Measurements from ENCODE around the gene CPLX1.
"Not testable (repeated sequence)": the region's sequence is repeated elsewhere in the genome, so short reads cannot be mapped to it uniquely, and the experiment has no call there.

CPLX1 gene

DNA sequence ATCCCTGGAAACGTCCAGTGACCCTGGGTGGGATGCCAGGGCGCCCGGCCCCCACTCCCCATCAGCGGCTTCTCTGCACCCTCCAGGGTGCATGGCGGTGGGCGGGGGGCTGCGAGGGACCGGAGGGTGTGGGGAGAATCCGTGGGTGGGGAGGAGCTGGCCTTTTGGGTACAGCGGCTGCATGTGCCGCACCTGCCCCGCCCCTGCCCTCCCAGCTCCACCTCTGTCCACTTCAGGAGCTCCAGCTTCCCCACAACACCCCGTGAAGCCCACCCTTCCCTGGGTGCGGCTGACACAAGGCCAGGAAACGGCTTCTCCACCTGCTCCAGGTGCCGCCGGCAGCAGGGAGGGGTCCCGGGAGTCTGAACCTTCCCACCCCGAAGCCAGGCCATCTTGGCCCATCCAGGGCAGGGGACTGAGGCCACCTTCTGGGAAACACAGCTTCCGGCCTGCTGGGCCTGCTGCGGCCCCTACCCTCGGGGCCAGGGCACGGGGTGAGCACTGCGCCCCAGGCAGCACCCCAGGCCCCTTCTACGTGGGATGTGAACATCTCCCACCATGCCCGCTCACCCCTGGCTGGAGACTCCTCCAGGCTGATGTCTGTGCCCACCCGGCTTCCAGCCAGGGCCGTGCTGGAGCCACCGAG is 34.6 kb downstream of the CPLX1 start:
- no peak for DNase-seq

DNA sequence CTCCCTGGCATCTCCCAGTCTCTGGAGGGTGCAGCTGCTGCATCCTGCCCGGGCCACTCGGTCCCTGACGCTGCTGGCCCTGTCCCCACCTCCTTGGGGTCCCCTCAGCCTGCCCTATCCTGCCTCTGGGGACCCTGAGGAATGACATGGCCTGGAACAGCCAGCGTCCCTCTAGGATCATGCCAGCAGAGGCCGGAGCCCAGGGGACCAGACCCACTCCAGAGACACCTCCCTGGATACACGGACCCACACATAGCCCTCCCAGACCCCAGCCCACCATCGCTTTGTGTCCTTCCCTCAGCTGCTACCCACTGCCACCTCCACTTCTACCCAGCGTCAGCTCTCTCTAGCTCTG is 35.5 kb downstream of the CPLX1 start:
- no peak for DNase-seq

DNA sequence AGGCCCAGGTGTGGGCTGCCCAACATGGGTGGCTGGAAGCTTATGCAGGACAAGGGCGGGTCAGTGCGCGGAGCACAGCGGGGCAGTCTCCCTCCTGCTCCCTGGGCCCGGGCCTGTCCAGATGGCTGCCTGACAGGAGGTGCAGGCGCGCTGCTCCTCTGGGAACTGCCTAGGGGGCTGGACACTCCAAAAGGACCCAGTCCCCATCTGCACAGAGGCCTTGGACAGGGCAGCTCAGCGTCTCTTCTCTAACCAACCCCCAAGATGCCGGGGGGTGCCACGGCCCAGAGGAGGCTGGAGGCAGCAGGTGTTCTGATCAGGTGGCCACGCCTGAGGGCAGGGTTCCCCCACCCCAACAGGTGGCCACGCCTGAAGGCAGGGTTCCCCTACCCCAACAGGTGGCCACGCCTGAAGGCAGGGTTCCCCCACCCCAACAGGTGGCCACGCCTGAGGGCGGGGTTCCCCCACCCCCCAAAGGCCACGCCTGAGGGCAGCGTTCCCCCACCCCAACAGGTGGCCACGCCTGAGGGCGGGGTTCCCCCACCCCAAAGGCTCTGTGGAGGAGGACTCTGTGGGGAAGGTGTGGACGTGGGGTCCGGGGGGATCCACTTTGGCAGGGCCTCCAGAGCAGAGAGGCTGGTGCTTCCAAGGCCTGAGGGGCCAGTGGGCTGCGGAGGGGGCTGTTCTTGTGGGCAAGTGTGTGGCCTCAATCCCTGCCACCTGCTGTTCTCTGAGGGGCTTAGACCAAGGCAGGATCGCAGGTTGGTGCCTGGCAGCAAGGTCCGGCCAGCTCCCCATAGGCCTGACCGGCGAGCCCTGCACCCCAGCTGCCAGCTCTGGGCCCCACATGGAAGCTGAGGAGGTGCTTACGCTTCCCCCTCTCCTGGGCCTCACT is 36.1 kb downstream of the CPLX1 start:
- no peak for DNase-seq

DNA sequence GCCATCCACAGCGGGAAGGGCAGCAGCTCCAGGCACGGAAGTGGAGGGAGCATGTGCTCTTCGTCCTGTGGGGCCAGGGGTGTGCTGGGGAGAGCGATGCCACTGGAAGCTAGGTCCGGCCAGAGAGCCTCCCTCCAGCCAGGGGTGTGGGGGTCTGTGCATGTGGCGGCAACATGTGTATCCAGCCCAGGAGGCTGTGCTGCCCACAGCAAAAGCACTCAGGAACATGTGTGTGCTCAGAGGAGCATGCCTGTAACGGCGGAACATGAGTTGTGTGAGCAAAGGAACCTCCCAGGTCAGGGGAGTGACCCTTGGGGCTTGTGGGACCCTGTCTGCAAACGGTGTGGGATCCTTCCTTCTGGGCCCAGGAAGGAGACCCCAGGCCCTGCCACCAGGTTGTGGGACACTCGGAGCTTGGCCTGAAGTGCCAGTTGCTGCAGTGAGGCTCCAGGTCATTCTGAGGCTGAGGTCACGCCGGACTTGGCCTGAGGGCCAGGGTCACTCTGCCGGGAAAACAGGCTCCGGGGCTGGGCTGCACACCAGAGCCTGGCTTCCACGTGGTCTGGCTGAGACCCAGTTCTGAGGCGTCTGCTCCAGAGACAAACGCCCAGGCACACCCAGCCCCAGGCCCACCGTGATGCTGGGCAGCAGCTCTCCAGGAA is 37.2 kb downstream of the CPLX1 start:
- no peak for DNase-seq

DNA sequence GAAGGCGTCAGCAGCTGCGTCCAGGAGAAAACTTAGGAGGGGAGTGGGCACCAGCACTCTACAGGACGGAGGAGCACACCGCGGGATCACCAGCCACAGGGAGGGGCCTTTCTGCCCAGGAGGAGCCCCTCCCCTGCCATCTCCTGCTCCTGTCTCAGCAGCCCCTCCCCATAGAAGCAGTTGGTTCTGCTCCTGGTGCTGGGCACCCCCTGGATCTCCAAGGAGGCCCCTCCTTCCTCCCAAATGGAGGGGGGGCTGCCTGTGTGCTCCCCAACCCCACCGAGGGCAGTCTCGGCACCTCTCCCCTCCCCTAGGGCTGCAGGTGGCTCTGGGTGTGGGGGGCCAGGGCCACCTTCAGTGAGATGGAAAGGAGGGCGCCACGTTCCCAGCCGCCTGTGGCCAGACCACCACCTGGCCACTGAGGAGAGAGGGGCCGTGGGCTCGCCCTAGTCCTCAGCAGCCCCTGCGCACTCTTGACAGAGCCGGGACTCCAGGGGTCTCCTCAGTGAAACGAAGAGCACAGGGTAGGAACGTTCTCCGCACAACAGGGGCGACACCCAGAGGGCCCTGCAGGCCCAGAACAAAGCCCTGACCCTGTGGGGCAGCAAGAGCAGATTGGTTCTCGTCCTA is 37.8 kb downstream of the CPLX1 start:
- no peak for DNase-seq

DNA sequence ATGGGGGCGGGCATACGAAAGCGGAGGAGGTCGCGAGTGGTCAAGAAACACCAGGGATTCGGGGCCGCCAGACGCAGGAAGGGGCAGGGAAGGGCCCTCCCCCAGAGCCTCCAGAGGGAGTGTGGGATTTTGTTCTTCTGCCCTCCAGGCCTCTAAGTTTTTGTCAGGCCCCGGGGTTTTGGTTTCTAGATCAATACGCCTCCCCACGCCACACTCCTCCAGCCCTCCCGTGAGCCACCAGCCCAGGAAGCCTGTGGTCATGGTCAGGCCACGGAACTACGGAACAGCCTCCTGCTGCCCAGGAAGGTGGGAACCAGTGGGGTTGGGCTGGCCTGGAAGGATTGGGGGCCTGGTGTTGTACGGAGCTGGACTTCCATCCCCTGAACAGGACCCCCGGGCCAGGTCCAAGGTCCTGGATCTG is 38.4 kb downstream of the CPLX1 start:
- no peak for DNase-seq

DNA sequence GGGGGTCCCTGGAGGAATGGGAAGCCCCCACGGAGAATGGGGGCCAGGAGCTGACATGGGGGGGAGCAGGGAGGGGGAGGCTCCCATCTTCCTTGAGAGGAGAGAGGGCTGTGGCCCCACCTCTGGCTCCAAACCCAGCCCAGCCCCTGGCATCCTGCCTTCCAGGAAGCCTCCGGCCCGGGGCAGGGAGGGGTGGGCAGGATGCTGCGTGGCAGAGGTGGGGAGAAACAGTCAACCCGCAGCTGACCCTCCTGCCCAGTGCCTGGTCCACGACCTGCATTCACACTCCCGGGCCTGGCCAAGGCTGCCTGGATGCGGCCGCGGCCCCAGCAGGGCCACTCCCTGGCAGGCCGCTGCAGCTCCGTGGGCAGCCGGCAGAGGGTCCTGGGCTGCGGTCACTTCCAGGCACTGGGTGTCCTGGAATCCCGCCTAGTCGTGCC is 39.0 kb downstream of the CPLX1 start:
- DNase-seq: no peak

DNA sequence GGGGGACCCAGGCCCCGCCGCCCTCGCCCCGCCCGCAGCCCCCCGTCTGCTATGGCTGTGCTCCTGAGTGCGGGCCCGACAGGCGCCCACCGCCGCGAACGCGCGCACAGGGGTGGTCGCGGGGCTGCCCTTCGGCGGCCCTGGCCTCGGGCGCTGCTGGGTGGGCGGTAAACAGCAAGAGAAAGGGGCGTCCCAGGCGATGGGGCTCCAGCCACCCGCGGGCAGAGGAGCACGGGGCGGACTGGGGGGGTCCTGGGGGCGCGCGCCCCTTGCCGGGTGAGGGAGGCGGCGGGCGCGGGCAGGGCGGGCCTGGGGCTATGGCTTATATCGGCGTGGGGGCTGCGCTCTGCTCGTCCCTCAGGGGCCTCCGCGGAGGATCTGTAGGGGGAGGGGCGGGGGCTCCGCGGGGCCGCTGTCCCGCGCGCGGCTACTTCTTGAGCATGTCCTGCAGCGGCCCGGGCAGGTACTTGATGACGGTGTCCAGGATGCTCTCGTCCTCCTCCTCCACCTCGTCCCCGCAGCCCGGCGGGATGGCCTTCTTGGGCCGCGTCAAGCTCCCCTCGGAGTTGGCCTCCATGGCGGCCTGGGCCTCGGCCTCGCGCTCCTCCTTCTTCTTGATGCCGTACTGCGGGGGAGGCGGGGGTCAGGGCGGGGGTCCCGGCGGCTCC is 39.7 kb downstream of the CPLX1 start:
- no peak for DNase-seq

DNA sequence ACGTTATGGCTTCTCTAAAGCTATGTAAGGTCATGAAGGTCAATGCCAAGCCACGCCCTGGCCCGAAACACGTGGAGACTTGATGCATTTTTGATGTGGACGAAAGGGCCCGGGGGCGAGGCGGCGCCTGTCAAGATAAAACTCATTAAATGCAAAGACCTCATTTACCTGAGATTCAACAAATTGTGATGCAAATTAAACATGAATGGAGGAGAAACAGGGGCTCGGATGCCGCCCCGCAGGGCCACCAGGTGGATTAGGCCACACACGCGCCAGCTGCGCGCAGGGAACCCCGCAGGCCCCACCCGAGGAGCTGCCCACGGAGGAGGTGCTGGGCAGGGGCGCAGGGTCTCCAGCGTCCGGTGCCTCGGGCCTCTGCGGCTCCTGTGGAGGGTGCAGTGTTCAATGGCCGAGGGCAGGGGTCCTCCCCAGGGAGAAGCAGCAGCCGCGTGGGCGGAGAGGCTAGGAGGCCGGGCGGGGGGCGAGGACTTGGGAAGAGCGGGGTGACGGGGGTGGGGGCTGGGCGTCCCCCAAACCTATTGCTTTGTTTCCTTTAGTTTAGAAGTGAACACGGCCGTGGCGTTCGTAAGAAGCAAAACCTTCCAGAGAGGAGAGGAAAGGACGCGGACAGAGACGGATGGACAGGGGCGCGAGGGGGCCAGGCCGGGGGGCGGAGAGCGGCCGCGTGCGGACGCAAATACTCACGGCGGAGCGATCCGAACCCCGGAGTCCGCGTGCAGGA is 40.4 kb downstream of the CPLX1 start:
- no peak for DNase-seq

DNA sequence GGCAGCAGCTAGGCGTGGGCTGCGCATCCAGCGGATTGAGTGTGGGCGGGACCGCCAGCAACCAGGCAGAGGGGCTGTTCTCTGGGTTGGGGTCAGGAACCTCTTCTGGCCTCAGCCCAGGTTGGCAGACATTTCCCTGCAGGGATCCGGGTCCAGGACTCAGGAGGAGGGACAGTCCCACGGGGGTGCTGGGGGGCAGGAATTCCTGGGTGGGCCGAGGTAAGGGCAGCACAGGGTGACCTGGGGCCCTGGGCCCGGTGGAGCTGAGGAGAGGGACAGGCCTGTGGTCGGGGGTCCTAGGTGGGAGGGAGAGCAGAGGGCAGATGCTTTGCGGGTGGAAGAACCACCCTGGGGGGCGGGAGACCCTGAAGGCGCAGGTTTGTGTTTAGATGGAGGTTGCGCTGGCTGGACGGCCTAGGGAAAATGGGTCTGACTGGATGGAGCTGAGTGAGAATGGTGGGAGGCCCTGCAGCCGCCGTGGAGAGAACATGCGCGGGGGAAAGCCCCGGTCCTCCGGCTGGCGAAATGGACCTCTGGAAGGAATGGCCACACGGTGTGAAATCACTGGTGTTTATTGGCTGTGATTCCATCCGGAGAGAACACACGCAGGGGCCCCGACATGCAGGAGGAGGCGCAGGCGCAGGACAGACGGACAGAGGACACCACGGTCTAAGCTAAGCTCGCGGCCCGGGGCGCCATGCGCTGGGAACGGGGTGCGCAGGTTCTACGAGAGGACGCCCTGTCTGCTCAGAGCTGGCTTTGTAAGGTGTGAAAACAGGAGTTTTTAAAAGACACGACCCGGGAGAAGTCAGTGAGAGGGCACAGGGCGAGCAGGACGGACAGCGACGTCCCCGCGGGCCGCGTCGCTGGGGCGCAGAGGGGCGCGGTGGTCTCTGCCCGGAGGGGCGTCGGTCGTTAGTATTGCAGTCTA is 41.3 kb downstream of the CPLX1 start:
- no peak for DNase-seq

DNA sequence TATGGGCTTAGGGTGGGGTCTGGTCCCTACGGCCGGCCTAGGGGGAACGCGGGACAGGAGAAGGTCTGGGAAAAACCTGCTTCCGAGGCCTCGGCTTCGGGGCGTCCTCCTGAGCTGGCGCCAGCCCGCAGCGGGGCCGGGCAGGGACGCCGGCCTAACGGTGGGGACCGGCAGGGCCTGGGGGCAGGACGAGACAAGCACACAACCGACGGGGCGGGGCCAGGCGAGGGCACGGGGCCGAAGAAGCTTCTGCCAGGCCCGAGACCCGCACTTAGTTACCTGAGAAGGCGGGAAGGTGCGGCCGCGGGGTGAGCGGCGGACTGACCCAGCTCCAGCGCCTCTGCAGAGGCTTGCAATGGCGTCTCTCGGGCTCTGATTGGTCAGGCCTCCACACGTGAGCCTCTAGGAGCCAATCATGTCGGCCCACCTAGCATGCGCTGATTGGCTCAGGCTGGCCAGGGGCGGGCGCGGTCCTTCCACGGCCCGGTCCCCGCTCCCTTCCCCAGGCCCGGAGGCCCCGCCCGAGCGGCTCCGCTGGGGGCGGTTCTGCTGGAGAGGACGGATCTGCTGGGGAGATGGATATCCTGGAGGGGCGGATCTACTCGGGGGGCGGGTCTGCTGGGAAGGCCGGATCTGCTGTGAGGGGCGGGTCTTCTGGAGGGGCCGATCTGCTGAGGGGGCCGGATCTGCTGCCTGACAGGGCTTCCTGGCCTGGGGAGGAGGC is 44.3 kb downstream of the CPLX1 start:
- peak; percentile 93 for DNase-seq

DNA sequence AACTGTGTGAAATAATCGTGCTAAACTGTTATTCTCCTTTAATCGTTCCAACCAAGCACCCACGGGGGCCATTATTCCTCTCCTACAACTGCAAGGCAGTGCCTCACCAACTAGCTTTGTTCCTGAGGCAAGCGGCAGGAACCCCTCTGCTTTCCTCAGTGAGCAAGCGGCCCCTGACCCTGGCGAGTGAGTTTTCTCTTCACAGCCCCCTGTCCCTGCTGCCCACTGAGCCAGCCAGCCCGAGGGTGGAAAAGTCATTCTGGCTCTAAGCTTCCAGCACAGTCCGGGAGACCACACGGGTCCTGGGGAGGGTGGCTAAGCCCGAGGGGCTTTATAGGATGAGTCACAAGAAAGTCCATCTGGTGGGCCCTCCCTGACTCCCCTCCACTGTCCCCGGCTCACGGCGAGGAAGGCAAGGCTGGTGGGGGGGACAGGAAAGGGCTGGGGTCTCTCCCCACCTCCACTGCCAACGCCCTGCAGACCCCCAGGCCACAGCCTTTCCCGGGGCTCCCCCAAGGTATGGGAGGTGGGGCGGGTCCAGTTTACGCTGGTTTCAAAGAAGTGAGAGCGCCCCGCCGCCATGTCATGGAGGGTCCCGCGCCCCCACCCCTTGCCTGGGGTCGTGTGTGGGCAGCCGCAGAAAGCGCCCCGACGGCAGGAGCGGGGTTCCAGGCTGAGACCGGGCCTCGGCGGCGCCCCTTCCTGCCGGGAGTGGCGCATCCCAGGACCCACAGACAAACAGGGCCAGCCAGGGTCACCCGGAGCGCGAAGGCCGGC is 45.0 kb downstream of the CPLX1 start:
- DNase-seq: no peak

DNA sequence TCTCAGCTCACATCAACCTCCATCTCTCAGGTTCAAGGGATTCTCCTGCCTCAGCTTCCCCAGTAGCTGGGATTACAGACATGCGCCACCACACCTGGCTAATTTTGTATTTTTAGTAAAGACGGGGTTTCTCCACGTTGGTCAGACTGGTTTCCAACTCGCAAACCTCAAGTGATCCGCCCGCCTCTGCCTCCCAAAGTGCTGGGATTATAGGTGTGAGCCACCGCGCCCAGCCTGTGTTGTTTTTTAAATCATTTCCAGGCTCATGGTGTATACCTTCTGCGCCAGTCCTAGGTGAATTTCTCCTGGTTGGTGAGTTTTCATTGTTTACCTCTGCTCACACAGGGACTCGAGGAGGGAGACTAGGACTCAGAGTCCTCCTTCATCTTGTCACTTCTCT is 45.7 kb downstream of the CPLX1 start:
- DNase-seq: not testable (repeated sequence)

DNA sequence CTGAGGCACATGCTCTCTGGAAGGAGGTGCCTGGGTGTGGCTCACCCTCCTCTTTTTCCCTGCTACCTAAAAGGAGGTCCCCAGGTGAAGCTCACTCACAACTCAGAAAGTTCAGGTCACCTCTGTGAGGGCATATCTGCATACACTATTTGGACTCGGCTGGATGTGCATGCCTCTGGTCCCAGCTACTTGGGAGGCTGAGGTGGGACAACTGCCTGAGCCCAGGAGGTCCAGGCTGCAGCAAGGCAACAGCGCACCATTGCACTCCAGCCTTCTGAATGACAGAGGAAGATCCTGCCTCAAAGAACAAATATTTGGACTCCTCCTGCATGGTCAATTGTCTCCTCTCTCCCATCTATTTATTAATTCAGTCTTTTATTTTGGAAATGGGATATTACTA is 46.4 kb downstream of the CPLX1 start:
- DNase-seq: no peak

DNA sequence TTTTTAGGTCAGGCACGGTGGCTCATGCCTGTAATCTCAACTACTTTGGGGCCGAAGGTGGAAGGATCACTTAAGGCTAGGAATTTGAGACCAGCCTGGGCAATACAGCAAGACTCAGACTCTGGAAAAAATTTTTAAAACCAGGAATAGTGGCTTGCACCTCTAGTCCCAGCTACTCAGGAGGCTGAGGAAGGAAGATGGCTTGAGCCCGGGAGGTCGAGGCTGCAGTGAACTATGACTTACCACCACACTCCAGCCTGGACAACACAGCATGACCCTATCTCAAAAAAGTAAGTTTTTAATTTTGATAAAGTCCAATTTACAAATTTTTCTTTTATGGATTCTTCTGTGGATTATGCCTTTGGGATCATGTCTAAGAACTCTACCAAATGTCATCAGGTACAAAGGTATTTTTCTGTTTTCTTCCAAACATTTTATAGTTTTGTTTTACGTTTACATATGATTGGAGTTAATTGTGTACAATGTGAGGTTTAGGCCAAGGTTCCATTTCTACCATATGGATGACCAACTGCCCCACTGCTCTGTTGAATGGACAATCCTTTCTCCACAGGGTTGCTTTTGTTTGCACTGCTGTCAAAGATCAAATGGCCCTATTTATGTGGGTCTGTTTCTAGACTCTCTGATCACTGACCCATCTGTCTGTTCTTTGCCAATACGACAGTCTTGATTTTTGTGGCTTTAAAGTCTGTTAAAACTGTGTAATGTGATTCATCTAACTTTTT is 48.2 kb downstream of the CPLX1 start:
- no peak for DNase-seq

DNA sequence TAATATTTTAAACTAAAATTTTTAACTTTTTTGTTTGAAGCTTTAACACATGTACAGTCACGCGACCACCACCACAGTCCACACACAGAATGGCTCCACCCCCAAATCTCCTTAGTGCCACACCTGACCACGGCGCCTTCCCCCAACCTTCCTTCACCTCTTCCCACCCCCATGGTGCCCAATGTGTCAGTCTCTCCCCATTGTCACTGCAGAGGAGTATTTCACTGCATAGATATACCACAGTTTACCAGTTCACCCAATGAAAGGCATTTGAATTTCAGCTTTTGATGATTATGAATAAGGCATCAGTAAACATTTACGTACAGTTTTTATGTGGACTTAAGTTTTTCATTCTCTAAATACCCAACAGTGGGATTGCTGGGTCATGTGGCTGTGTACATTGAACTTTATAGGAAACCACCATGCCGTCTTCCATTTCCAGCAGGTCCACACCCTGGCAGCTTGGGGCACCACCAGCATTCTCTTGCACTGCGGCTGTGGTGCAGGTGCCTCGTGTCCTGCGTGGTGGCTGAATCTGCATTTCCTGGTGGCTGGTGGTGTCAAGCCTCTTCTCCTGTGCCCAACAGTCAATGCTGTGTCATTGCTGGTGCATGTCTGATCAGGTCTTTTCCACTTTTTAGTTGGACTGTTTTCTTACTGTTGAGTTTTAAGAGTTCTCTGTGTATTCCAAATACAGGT is 49.0 kb downstream of the CPLX1 start:
- DNase-seq: no peak

DNA sequence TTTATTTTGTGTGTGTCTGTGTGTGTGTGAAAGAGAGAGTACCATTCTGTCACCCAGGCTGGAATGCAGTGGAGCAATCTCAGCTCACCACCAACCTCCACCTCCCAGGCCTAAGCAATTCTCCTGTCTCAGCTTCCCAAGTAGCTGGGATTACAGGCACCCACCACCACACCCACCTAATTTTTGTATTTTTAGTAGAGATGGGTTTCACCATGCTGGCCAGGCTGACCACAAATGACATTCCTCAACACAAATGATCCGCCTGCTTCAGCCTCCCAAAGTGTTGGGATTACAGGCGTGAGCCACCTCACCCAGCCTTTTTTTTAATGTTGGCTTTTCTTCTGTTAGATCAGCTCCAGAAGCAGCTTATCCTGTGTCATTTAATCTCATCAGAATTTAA is 50.4 kb downstream of the CPLX1 start:
- not testable (repeated sequence) for DNase-seq

Measured in NCI-H1417 treated with DMSO at 0.1 percent for 48 hours (cell line).